Hematopoietic multipotent progenitor cell treated with erythropoietin and hydrocortisone succinate and interleukin-3 and kit ligand, for 6 days (in vitro differentiated cells): ENCODE data around the gene PCYT1A.
"Not testable (repeated sequence)": the region's sequence is repeated elsewhere in the genome, so short reads cannot be mapped to it uniquely, and the experiment has no call there.

Experiments used
- DNase-seq: peaks from one replicate; pipeline ENCODE4 v3.0.0-alpha.2; 2015

PCYT1A gene

DNA sequence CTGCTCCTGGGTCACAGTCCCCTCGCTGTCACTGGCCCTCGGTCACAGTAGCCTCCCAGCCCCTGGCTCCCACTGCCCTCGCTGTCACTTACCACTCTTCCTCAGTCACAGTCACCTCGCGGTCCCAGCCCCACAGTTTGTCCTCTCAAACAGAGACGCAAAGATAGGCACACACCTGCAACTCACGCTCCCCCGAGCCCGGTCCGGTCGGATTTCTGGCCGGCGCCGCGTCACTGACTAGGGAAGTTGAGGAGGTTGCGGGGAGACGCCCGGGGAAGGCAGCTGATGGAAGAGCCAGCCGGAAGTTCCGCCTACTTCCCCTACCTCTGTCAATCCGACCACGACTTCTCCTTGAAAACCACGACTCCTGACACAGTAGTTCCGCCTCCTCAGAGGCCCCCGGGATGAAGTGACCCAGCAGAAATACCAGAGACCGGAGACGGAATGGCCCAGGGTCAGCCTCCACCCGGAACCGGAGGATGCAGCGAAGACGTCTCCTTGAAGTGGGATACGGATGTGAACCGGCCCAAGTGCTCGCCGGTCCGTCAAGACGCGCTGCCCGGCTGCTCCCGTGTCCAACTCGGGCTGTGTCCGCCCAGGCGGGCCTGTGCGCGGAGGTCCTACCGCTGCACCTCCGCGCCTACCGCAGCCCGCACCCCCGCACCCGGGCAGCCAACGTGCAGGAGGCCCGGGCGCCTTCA, at the start of gene PCYT1A:
TSS of gene PCYT1A (minus strand) at position 287 of the 701 bp plus-strand sequence. CDS start 17,195 bp downstream, outside the sequence.
- DNase-seq: peak; percentile 98

DNA sequence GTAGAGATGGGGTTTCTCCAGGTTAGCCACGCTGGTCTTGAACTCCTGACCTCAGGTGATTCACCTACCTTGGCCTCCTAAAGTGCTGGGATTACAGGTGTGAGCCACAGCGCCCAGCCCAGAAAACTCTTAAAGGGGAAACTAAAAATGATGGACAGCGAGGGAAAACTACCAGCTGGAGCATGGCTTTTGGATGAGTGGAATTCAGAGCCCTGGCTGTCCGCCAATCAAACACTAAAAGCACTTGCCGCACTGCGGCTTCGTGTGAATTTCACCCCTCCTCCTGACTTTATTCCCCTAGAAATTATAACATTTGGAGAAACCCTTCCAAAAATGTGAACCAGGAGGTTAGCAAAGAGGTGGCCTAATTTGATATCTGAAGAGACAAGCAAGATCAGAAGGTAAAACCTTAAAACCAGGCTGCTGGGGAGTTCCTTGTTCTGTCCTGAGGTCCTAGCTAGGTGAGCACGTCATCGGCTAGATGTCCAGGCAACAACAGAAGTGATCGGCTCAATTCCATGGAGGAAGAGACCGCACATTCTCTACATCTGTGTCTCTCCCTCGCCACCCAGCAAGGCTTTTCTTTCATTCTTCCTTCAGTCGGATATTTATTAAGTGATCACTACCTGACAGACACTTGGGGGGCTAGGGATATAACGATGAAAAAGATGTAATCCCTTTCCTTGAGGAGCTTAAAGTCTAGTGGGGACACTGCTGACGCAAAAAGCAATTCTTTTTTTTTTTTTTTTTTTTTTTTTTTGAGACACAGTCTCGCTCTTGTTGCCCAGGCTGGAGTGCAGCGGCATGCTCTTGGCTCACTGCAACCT, 49.0 kb upstream of the PCYT1A start:
- no peak for DNase-seq

DNA sequence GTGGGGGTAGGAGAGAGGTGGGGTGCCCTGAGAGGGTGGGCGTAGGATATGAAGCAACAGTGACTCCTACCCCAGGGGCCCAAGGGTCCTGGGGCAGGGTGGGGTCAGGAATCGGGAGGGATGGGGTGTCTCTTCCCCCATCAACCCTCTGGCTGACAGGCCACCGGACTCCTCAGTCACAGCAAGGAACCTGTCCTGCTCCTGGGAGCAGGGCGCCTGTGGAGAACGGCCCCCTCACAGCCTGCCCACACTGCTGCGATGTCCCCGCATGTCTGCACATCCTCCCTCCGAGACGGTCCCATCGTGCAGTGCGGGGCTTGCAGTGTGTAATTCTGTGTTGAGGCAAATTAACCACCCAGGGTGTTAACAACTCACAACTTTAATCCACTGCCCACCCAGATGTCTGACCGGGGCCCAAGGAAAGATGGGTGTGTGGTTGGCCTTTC, 48.0 kb upstream of the PCYT1A start:
- DNase-seq: no peak

DNA sequence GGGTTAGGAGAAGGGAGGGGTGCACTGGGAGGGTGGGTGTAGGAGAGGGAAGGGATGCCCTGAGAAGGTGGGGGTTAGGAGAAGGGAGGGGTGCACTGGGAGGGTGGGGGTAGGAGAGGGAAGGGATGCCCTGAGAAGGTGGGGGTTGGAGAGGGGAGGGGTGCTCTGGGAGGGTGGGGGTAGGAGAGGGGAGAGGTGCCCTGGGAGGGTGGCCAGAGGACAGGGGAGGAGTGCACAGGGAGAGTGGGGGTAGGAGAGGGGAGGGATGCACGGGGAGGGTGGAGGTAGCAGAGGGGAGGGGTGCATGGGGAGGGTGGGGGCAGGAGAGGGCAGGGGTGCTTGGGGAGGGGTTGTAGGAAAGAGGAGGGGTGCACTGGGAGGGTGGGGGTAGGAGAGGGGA, 47.5 kb upstream of the PCYT1A start:
- DNase-seq: no peak

DNA sequence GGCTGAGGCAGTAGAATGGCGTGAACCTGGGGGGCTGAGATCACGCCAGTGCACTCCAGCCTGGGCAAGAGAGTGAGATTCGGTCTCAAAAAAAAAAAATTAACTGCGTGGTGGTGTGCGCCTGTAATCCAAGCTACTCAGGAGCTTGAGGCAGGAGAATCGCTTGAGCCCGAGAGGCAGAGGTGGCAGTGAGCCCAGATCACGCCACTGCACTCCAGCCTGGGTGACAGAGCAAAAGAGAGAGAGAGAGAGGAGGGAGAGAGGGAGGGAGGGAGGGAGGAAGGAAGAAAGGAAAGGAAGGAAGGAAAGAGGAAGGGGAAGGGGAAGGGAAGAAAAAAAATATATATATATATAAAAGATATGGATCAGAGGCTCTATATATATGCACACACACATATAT, 44.6 kb upstream of the PCYT1A start:
- DNase-seq: no peak

DNA sequence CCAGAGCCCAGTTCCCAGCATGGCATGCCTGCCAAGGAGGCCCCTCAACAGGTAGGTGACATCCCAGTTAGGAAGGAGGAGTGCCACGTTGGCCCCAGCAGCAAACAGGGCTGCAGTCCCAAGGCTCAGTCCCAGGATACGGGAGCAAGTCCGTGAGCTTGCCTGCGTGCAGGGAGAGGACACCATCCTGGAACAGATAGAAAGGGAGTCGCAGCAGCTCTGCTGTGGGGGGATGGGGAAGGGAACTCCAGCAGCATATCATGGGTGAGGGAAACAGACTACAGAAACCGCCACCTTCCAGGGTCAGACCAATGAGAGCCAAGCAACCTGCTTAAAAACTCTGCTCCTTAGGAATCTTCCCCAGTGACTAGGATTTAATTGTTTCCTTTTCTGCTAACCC, 39.9 kb upstream of the PCYT1A start:
- DNase-seq: no peak

DNA sequence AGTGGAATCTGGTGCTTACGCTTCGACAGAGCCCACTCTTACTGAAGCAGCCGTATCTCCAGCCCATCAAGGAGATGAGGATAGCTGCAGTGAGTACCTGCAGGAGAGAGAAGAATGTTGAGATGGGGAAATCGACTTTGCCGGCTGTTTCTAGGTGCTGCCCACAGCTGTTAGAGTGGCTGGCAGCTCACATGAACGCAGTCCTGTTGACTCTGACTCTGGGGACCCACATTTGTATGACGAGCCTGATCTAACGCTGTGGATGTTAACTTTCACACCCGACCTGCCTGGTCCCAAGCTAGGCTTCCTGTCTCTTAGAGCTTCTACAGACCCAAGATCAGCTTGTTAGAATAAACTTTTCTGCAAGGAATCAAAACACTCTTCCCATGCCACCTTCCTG, 39.4 kb upstream of the PCYT1A start:
- DNase-seq: no peak

DNA sequence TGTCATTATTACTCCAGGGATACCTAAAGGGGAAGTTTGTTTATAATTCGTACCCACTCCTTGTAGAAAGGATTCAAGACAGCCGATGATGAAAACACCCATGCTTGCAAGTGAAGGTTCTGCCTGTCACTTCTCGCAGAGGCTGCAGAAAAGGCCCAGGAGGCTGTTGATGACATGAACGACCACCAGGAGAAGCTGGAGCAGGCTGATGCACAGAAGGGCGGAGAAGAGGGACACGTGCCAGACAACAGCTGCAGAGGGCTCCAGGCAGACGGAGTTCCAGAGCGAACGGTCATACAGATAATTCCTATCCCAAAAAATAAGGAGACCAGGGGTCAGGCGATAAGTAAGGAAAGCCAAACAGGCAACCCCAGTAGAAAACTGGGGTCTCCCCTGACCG, 36.2 kb upstream of the PCYT1A start:
- DNase-seq: peak; percentile 71

DNA sequence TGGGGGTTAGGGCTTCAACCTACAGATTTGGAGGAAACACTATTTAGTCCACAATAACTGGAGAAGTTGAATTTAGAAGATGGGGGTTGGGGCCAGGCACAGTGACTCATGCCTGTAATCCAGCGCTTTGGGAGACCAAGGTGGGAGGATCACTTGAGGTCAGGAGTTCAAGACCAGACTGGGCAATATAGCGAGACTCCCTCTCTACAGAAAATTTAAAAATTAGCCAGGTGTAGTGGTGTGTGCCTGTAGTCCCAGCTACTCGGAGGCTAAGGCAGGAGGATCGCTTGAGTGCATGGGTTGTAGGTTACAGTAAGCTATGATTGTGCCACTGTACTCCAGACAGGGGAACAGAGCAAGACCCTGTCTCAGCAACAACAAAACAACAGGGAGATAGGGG, 35.5 kb upstream of the PCYT1A start:
- DNase-seq: no peak

DNA sequence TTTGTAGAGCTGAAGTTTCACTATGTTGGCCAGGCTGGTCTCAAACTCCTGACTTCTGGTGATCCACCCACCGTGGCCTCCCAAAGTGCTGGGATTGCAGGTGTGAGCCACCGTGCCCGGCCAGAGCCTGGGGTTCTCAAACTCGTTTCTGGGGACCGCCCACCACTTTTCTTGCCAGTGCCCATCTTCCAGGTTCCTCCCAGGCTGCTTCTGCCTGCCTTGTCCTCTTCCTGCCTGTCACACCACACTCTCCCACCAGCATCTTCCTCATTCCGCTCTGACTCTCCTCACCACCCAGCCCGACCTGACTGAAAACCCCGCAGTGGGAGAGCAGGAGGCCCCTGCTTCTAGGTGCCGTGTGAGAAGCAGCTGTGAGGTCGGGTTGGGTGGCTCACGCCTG, 33.6 kb upstream of the PCYT1A start:
- DNase-seq: no peak

DNA sequence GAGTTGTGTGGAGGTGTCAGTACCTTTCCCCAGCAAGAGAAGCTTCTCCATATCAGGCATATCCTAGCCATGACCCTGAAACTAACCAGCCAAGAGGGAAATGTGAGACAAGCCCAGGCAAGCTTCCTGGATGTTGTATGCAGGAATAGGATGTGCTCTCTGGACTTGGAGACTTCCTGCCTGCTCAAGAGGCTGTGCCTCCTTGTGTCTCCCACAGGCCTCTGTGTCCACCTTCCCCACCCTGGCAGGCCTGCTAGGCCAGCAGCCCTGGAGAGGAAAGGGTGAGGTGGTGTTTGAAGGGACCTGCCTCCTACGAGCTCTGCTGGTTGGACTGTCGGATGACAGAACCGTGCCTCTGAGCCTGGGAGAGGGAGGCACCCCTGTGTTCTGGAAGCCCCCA, 32.6 kb upstream of the PCYT1A start:
- no peak for DNase-seq

DNA sequence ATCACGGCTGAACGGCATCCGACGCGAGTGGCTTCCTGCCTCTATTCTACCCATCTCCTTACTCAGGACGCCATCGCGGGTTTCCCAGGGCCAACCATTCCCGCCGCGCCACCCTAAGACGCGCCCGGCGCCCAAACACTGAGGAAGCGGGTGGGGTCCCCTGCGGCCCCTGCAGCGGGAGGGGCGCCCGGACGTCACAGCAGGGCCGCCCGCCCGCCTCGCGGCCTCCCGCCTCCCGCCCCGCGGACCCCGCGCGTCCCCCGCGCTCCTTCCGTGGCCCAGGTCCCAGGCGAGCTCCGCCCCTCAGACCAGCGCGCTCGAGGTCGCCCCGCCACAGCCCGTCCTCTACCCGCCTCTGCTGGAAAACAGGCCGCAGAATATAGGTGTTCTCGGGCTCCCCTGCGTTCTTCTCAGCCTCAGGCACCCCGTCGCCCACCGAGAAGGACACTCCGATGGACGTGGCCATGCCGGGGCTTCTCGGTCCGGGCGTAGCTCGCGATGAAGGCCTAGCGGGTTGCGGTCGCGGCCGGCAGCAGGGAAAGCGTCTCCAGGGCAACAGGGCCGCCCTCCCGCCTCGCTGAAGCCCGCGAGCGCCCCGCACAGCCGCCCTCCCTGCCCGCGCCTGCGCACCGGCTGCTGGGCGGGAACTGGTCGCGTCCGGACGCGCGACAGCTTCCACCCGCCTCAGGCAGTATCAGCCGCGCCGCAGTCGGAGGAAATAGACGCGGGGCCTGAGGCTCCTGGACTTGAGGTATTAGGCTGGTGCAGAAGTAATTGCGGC, 30.4 kb upstream of the PCYT1A start, which contains the start of gene DYNLT2B:
TSS of gene DYNLT2B (minus strand) at position 554 of the 781 bp plus-strand sequence. CDS start at position 466, 88 bp downstream.
- peak; percentile 93 for DNase-seq

DNA sequence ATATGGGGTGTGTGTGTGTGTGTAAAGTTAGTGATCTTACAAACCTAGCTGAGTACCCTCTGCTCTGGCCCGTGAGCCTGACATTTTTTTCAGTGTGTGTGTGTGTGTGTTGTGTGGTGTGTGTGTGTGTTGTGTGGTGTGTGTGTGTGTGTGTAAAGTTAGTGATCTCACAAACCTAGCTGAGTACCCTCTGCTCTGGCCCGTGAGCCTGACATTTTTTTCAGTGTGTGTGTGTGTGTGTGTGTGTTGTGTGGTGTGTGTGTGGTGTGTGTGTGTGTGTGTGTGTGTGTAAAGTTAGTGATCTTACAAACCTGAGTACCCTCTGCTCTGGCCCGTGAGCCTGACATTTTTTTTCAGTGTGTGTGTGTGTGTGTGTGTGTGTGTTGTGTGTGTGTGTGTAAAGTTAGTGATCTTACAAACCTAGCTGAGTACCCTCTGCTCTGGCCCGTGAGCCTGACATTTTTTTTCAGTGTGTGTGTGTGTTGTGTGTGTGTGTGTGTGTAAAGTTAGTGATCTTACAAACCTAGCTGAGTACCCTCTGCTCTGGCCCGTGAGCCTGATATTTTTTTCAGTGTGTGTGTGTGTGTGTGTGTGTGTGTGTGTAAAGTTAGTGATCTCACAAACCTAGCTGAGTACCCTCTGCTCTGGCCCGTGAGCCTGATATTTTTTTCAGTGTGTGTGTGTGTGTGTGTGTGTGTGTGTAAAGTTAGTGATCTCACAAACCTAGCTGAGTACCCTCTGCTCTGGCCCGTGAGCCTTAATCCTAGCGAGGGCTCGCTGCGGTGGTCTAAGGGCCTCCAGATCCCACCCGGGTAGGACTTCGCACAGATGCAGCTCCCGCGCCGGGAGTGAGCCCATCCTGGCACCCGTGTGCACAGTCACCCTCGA, 29.5 kb upstream of the PCYT1A start:
- DNase-seq: not testable (repeated sequence)

DNA sequence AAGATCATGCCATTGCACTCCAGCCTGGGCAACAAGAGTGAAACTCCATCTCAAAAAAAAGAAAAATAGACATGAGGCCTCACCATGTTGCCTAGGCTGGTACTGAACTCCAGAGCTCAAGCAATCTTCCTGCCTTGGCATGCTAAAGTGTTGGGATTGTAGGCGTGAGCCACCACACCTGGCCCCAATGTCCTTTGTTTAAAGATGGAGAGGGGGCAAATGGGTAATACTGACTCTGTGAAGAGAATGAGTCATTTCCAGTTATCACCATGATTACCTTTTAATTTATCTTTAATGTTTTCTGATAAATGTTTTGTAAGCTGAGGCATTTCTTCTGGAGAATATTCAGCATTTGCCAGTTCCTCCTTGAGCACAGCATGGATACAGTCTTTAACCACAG, 28.3 kb upstream of the PCYT1A start:
- DNase-seq: no peak

DNA sequence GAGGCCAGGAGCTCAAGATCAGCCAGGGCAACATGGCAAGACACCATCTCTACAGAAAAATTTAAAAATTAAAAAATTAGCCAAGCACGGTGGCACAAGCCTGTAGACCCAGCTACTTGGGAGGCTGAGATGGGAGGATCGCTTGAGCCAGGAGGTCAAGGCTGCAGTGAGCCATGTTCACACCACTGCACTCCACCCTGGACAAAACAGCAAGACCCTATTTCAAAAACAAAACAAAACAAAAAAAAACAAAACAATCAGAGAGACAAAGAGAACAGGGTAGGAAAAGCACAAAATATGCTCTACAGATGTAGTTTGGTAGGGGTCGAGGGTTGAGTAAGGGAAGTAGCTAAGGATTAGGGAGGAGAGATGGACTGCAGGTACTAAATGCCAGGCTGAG, 27.1 kb upstream of the PCYT1A start:
- no peak for DNase-seq

DNA sequence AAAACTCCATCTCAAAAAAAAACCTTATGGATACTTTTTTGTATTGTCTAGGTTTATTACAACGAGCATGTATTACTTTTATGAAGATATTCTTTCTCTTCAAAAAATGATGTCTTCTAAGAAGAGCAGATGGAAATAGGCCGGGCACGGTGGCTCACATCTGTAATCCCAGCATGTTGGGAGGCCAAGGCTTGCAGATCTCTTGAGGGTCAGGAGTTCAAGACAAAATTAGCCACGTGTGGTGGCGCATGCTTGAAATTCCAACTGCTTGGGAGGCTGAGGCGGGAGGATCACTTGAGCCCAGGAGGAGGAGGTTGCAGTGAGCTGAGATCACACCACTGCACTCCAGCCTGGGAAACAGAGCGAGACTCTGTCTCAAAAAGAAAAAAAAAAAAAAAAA, 26.6 kb upstream of the PCYT1A start:
- not testable (repeated sequence) for DNase-seq

DNA sequence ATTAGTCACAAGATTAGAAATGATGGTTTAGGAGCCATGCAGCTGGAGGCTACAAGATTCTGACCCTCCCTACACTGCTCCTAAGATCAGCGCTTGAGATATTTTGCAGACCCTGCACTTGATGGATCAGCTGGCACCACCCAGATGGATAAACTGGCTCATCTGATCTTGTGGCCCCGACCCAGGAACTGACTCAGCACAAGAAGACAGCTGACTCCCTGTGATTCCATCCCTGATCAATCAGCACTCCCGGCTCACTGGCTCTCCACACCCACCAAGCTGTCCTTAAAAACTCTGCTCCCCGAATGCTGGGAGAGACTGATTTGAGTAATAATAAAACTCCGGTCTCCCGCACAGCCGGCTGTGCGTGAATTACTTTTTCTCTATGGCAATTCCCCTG, 15.4 kb upstream of the PCYT1A start:
- DNase-seq: not testable (repeated sequence)

DNA sequence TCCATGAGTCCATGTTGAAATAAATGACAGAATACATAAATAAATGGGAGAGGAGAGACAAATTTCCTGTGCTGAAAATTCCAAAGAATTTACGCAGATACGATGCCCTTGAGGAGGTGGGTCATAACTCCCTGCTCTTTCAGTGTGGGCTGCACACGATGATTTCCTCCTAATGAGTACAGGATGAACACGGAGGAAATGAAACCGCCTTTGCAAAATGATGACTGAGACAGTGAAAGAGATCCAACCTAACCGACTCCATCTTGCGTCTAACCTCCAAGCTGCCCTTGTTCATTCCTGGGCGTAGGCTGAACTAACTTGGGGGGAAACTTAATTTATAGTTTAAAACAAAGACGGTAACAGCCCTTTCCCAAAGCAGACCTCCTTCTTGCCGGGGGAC, 15.0 kb upstream of the PCYT1A start:
- not testable (repeated sequence) for DNase-seq

DNA sequence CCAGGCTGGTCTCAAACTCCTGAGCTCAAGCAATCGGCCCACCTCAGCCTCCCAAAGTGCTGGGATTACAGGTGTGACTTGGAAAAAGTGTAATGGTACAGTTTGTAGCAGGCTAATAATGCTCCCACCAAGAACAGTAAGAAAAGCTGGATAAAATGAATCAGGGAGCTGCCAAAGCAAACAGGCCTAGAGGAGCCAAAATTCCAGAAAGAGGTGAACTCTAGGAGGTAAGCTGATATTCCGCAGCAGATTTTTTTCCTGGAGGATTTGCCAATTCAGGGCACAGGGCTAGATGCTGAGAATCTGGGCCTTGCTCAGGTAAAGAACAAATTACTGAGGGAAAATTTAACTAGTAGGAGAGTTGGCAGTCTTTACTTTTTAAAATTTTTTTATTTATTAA, 11.0 kb upstream of the PCYT1A start:
- no peak for DNase-seq

DNA sequence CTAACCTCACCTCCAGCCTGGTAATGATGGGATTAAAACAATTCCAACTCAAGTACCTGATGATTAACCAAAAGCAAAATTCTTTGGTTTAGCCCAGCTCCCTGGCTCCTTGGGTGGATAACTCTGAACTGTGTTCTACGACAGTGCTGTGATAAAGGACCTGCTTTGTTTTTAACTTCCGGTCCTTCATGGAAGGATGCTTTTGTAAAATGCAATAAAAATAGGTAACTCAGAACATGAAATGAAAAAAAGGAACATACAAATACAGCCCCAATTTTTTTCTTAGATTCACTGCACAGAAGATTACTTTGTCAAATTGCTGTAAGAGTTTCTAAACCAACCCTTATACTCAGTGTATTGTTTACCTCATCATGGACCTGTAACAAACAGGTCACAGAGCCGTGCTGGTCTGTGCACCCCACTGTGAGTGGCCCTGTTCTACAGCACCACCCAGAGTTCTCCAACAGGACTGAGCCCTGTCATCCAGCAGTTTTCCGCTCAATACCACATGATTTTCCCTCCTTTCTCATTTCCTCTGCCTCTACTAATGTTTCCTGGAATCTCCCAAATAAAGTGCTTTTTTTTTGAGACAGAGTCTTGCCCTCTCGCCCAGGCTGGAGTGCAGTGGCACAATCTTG, 4.9 kb upstream of the PCYT1A start:
- DNase-seq: no peak

DNA sequence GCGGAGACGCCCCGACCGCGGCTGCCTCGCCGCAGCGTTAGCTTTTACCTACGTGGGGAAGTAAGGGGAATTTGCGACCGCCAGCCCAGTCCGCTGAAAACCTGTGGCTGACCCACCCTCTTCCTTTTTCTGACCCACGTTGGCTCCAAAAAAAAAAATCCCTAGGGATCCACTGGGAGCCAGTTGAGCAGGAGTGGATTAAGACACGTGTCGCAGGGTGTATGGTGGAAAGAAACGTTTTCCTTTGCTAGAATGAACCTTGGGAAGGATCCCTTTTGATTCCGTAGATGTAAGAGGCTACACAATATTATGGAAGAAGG, 575 bp upstream of the PCYT1A start:
- no peak for DNase-seq

DNA sequence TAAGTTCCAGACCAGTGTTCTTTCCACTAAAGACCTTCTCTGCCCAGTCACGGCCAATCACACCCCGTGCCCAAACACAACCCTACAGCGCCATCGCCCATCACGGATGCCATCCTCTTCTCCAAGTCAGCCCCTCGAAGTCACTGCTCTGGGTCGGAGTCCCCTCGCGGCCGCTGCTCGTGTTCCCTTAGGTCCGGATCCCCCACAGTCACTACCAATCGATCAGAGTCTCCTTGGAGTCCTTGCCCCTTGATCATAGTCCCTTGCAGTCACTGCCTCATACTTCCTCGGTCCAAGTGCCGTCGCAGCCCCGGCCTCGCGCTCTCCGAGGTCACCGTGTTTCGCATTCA, 461 bp downstream of the PCYT1A start:
- DNase-seq: peak; percentile 63
